HG02763 (cell line): ENCODE results near the gene CCDC177.
"Not testable (repeated sequence)": the region's sequence is repeated elsewhere in the genome, so short reads cannot be mapped to it uniquely, and the experiment has no call there.

ENCODE experiments used
- ATAC-seq: cut with Tn5 transposase; IDR thresholded peaks from one replicate; pipeline ENCODE4 v1.9.1; 2021; ENCODE audit warnings: mild to moderate bottlenecking, moderate library complexity; ENCODE audit not compliant: unreplicated experiment

Gene CCDC177

DNA sequence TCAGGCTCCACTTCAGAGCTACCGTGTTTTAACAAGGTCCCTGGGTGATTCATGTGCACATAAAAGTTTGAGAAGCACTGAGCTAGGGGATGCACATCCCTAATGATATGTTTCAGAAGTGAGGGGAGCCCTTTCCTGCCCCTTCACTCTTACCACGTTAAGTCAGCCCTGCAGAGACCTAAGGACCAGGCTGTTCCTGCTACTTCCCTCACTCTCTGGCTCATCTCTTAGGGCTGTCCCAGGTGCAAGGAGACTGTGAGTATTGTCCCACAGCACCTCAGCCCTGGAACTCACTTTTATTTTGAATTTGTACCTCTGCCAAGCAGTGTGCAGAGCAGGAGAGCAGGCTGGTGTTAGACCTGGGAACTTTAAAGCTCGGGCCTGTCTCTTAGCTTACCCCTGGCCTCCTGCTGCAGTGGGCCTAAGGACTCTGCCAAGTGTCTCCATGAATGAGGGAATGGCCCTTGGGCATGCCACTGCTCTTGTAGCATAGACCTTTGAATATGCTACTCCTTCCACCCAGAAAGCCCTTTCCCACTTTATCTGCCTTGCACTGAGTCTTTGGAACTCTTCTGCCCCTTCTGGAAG lies 25.7 kb upstream of the CCDC177 start:
- no peak for ATAC-seq

DNA sequence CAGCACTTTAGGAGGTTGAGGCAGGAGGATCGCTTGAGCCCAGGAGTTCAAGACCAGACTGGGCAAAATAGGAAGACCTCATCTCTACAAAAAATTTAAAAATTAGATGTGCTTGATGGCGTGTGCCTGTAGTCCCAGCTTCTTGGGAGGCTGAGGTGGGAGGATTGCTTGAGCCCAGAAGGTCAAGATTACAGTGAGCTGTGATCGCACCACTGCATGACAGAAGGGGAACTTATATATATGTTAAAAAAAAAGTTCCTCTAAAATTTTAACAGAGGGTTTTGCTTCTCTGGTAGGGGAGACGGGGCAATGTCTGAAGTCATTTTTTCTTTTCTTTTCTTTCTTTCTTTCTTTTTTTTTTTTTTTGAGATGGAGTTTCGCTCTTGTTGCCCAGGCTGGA lies 24.8 kb upstream of the CCDC177 start:
- not testable (repeated sequence) for ATAC-seq

GRCh38 chr14:69595336-69595735 lies 20.7 kb upstream of the CCDC177 start:
- no peak for ATAC-seq

DNA sequence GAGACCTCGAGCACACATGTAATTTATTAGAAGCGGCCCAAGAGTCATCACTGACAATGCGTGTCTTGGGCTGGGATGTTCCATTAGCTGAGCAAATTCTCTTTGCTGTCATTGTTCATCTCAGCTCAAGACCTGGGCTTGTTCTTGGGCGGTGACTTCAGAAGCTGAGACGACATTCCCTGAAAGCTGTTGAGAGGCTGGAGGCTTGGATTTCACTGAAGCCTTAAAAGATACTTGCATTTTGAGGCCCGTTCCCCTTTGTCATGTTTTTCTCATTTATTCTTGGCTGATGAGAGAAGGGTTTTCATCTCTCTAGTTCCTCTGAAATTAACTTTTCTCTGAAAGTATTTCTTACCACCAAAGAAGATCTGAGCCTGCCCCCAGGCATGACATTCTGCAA lies 20.2 kb upstream of the CCDC177 start:
- ATAC-seq, result no peak

GRCh38 chr14:69593018-69593677 lies 18.5 kb upstream of the CCDC177 start:
- no peak for ATAC-seq

DNA sequence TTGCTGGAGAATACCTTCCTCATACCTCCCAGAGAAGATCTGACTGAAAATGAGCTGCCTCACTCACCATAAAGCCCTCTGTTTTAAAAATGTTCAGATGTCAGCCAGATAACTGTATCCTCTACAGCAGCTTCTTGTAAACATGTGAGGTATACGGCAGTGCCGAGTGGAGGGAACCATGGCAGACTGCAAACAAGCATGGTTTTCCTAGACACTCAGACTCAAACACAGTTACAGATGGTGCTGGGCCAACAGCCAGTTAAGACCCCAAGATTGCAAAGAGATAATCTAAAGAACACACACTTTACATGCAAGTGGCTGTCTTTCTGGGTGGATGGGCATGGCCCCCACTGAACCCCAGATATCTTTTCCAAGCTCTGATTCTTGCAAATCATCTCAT lies 16.6 kb upstream of the CCDC177 start:
- ATAC-seq, result no peak

GRCh38 chr14:69587389-69587788 lies 12.7 kb upstream of the CCDC177 start:
- no peak for ATAC-seq

- no peak for ATAC-seq
Measured at GRCh38 chr14:69586404-69586803, 11.7 kb upstream of the CCDC177 start.

DNA sequence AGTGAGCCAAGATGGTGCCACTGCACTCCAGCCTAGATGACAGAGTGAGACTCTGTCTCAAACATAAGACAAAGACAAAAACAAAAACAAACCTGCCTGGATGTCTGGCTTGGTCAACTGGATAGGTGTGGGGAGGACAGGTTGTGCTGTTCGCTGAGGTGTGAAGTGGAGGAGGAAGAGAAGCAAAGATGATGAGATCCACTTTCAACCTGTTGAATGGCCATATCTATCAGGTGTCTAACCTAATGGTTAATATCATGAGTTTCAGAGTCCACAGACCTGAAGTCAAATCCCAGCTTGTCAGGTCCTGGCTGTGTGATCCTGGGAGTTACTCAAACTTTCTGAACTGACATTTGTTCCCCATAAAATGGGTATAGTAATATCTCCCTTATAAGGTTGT lies 9.7 kb upstream of the CCDC177 start:
- ATAC-seq, result no peak

- no peak for ATAC-seq
Measured at GRCh38 chr14:69582829-69583228, 8.2 kb upstream of the CCDC177 start.

DNA sequence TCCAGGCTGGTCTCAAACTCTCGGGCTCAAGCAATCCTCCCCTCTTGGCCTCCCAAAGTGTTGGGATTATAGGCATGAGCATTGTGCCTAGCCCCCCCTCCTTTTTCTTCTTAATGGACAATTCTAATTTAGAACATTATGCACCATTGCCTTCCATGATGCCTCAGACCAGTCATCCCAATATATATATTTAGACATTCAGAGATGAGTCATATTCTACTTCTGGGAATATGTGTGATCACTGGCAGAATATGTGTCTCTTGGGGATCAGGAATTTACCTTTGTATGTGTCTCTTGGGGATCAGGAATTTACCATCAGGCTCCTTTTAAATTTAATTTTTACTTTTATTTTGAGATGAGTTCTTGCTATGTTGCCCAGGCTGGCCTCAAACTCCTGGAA lies 7.5 kb upstream of the CCDC177 start:
- no peak for ATAC-seq

DNA sequence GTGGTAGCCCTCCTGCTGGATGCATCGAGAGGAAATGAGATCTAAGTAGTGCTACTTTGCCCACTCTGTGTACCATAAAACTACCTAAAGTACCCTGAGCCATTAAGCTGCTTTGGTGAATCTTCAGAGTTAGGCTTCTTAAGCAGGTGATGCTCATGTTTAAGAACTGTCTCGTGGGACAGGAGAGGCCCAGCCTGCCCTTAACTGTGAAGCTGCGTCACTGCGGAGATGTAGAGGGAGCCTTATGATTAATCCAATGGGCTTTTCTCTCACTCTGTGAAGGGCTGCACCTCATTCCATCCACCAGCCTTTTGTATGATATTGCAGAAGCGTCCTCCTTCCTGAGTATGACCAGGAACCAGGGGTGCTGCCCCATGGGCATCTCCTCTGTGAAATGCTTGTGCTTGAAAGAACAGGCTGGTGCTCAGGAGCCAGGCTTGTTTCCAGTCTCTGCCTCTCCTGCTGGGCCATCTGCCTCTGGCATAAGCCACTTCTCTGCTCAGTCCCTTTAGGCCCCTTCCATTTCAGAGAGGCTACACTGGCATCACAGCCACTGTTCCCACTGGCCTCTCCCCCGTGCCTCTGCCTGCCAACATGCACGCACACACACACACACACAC lies 6.8 kb upstream of the CCDC177 start:
- ATAC-seq, result no peak

DNA sequence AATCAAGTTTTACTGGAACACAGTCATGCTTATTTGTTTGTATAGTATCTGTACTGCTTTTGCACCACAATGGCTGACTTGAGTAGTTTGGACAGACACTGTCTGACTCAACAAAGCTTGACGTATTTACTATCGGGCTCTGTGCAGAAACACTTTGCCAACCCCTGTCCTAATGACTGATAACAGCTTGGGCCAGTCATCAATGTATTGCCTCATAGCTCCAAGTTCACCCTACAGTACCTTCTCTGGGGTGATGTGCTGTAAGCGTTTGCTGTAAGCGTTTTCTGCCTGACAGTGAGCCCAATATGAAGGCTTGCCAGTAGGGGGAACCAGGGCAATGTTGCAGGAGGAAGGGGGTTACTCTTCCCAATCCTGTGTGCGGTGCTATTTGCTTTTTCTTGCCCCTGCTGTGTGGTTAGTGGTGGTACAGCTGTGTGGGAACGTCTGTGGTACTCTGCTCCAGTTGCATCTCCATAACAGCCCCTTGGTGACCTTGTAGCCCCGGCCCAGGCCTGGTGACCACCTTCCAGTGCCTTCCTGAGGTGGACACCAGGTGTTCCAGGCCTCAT lies 5.4 kb upstream of the CCDC177 start:
- no peak for ATAC-seq

- no peak for ATAC-seq
Measured at GRCh38 chr14:69579476-69579875, 4.8 kb upstream of the CCDC177 start.

DNA sequence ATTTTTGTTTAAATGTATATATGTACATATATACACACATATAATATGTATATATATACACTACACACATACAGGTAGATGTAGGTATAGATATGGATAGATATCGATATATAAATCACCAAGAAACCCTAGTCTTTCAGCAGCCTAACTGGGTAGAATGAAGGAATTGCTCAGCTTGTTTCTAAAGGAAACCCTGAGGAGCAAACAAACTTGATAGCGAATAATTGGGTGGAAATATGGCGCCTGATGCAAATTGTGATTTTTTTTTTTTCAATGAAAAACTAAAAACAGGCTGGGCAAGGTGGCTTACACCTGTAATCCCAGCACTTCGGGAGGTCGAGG lies 254 bp upstream of the CCDC177 start:
- ATAC-seq, result no peak

- ATAC-seq, result no peak
Measured at GRCh38 chr14:69573831-69574262, 824 bp downstream of the CCDC177 start.

DNA sequence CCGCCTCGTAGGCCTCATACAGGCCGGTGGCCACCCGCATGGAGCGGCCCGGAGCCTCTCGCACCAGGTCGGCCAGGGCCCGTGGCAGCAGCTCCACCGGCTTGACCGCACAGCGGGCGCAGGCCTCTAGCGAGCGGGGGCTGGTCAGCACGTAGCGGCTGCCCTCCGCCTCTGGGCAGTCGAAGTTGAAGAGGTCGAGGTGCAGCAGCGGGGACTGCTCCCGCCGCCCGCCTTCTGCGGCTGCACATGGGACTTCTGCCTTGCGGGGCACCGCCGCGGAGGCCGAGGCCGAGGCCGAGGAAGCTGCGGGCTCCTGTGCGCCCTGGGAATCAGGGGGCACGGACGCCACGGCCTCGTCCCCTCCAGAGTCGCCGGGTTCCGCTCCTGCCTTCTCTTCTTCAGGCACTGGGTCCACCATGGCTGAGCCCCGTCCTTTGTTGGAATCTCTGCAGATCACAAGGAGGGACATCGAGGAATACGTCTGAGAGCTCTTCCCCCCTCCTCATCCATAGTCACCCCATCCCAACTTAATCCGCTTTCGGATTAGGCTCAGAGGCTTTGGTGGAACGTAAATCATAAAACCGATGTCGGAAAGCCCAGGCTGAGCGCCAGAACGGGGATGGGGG lies 1.4 kb downstream of the CCDC177 start:
- ATAC-seq, result no peak

DNA sequence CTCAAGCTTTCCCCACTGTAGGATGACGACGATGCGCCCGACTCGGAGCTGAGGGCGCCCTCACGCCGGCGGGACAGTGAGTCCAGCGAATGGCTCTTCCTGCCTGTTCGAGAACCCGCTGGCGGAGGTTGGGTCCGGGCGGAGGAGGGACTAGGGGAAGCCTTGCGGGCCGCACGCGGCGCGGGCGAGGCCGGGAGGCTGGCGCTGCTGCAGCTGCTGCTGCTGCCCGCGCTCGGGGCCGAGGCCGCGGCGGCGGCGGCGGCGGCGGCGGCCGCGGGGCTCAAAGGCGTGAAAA lies 1.9 kb downstream of the CCDC177 start:
- ATAC-seq, result no peak

DNA sequence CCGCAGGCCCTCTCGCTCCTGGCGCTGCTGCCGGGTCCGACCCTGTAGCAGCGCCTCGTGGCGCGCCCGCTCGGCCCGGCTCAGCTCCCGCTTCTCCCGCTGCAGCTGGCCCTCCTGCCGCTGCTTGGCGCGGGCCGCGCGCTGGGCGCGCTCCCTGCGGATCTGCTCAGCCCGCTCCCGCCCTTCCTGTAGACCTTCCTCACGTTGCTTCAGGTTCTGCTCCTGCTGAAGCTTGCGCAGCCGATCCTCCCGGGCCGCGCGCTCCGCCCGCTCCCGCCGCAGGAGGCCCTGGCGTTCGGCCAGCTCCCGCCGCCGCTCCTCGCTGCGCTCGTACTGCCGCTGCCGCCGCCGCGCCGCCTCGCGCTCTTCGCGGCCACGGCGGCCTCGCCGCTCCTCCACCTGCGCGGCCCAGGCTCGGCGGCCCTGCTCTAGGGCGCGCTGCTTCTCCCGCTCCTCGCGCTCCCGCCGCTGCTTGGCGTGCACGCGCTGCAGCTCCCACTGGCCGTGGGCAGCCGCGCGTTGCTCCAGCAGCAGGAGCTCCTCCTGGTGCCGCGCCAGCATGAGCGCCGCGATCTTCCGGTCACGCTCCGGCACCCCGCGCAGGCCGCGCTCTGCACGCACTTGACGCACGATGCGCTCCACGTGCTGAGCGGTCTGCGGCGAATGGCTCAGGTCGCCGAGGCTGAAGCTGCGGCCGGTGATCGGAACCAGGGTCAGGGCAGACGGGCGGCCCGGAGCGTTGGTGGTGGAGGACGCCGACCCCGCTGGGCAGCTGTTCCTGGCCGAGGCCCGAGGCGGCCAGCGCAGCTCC lies 2.4 kb downstream of the CCDC177 start:
- no peak for ATAC-seq

DNA sequence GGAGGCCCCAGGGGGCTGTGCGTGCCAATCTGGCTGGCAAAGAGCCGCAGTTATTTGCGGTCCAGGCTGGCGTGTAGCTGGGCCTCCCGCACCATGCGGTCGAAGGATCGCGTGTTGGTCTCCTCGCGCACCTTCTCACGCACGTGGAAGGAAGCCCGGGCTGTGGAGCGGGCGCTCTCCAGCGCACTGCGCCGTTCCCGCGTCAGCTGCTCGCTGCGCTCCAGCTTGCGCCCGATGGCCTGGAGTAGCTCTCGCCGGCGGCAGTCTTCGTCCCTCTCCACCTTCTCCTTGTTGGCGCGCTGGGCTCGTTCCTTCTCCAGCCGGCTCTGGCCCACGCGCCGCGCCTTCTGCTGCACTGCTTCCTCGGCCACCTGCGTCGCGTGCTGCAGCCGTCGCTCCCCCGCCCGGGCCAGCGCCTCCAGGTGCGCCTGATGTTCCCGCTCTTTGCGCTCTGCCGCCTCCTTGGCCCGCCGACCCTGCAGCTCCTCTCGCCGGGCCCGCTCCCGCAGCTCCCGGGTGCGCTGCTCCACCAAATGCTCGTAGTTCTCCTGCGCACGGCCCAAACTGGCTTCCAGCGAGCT lies 3.1 kb downstream of the CCDC177 start:
- ATAC-seq, result no peak

- ATAC-seq, result no peak
Measured at GRCh38 chr14:69570836-69571330, 3.8 kb downstream of the CCDC177 start.
